NCI-H1048 (cell line): ENCODE measurements around the gene GRK5.

Experiments
- DNase-seq: peaks from one replicate; lab custom pipeline; 2025; lab: John Stamatoyannopoulos, UW

GRK5 gene

DNA sequence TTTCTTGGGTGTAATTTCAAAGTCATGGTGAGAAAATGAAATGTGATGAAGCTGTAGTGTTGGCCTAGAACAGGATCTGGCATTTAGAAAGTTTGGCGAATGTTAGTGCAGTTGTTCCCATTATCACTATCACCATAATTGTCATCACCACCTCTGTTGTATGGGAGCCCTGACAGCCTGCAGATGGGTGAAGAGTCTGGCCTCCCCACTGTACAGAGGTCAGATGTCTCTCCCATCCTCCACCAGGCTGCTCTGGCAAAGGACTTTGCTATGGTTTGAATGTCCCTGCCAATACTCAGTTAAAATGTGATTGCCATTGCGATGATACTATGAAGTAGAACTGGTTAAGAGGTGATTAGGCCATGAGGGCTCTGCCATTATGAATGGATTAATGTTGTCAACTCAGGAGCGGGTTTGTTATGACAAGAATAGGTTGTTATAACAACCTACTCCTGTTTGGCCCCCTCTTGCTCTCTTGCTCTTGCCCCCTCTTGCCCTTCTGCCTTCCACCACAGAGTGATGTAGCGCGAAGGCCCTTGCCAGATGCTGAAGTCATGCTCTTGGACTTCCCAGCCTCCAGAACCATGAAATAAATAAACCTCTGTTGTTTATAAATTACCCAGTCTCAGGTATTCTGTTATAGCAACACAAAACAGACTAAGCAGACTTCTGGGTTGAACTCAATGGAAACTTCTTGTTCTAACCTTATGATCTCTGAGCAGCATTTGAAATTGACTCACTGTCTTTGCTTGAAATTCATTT lies 90.0 kb downstream of the GRK5 start:
- DNase-seq, result no peak

DNA sequence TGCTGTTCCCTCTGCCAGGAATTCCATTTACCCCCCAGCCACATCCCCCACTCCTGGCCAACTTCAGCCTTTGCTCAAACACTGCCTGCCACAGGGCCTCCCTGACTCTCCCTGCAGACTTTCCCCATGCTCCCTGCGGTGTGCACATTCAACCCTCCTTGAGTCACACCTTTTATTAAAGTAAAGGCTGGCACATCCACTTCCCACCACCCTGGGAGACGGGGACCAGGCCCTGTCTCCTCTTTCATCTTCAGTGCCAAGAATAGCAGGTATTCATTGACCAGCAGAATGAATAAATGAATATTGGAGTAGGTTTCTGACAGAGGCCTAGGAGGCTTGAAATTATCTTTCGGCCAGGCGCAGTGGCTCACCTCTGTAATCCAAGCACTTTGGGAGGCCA lies 91.4 kb downstream of the GRK5 start:
- no peak for DNase-seq

GRCh38 chr10:119299531-119299930 lies 92.2 kb downstream of the GRK5 start:
- DNase-seq, result no peak

DNA sequence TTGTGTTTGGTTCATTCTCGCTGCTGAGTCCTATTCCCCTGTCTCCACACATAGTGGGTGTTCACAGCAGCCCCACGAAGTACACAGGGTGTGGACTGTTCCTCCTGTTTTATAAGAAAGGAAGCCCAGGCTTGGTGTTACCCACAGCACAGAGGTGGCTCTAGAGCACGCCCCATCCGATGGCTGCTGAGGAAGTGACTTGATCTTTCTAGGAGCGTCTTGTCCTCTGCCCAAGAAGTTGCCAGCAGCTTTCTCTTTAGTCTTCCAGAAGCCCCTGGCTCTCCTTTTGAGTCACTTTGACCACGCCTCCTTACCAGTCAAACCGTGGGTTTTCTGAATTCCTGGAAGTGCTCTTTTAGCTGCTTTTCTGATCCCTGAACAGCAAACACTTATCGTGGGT lies 94.0 kb downstream of the GRK5 start:
- DNase-seq, result no peak

GRCh38 chr10:119302172-119302571 lies 94.8 kb downstream of the GRK5 start:
- no peak for DNase-seq

DNA sequence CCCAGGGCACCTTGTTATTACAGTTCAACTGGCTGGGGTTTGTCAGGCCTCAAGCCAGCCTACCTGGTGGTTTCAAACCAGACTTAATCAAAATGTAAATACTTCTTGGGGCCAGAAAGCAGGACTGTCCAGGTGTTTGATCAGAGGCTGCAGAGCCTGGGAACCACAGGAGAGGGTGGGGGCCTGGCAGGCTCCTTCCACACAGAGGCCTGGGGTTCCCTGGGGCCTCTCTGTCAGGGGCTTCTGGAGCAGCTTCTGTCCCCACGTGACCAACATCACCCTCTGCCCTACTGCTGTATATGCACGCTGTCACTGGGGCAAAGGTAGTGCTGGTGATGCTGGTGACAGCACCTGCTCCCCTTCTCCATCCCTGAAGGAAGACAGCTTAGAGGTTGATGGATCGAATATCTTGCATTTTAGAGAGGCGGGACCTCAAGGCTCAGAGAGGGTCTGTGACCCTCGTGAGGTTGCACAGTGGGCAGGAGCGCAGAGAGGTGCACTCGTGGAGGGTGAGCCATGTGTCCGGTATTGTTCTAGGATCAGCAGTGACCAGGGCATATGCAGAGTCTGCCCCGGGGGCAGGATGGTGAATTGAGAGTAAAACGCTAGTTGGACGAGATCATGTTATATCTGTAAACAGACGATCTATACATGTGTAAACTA lies 95.4 kb downstream of the GRK5 start:
- no peak for DNase-seq

GRCh38 chr10:119303886-119304285 lies 96.5 kb downstream of the GRK5 start:
- DNase-seq, result no peak

DNA sequence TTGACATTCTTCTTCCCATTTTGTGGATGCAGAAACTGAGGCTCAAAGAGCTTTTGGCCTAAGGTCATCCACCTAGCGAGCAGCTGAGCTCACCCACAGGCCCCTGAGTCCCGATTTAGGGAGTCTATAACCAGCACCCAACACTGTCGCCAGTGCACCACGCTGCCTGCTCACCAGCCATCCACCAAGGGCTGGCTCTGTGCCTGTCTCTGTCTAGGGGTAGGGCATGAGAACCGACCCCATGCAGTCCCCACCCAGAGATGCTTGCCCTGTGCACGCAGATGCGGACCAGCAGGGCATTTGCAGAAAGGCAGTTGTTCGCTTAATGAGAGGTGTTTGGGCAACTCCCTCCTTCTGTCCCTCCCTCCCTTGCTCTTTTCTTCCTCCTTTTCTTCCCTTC lies 97.2 kb downstream of the GRK5 start:
- no peak for DNase-seq

DNA sequence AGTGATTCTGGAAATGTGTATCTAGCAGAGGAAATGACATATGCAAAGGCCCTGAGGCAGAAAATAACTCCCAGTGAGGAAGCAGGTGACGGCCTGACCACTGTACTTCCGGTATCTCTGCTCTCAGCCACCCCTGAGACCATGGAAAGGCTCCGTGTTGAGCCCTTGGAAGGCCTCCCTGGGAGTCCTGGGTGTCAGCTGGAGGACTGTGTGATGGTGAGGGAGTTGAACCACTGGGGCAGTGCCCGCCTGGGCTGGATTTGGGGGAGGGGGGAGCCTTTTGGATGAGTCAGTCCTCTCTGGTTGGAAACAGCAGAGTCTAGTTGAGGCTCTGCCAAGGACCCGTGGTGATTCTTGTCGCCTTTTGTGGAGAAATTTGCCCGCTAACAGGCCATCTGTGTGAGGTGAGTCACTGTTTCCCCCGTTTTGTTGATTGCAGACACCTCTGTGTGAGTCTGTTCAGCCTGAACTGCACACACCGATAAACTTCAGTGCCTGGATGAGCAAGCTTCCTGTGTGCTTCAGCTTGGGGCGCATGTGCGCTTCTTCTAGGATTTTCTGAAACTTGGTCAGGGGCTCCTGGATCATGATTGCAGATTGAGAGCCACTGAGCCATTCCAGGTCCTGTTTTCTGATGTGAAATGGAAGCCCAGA lies 98.6 kb downstream of the GRK5 start:
- no peak for DNase-seq

DNA sequence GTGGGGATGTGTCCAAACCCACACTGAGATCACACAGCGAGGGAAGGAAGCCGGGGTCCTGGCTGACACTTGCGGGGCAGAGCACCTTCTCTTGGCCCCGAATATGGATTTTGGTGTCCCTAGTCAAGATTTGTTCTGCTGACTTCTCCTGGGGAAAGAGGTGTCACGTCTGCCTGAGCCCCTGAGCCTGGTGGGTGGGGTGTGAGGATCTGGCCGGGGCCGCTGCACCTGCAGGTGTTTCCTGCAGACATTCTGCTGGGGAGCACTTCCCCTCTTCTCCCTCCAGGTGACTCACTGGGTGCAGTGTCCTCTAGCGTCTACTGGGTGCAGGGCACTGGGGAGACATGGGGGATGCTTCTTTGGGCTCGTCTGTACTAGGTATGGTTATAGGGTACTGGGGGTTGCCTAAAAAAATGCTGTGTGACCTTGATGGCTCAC lies 99.2 kb downstream of the GRK5 start:
- no peak for DNase-seq

GRCh38 chr10:119306986-119307392 lies 99.6 kb downstream of the GRK5 start:
- DNase-seq, result no peak

- no peak for DNase-seq
Observed at GRCh38 chr10:119308089-119308488, 100.7 kb downstream of the GRK5 start.

GRCh38 chr10:119308551-119309422 lies 101.4 kb downstream of the GRK5 start:
- DNase-seq, result no peak

DNA sequence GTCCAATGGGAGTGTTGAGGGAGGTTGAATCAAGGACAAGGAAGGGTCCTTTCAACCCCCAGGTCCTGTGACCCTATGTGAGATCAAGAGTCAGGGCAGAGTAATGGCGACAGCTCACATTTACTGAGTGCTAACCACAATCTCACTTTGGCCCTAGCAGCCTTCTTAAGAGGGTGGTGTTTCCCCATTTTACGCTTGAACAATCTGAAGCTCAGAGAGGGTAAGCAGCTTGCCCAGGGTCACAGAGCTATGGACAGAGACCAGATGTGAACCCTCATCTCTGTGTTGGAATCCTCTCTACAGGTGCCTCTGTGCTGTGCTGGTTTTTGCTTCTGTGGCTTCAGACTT lies 102.0 kb downstream of the GRK5 start:
- DNase-seq, result no peak

DNA sequence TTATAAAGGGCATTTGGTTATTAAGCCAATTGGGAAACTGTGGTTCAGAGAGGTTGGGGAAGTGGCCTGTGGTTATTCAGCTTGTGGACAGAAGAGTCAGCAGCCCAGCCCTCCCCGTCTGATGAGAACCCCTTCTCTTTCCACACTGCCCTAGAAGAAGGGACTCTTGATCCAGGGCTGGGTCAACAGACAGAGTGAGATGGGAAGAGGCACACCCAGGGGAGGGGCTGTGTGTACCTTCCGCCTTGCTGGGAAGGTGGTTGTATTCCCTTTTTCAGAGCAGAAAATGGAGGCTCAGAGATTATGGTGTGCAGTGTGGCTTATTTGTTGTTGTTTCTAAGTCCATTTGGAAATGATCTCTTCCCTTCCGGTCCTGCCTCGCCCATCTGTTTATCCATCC lies 103.4 kb downstream of the GRK5 start:
- DNase-seq, result no peak

- DNase-seq, result no peak
Observed at GRCh38 chr10:119312241-119312640, 104.9 kb downstream of the GRK5 start.

DNA sequence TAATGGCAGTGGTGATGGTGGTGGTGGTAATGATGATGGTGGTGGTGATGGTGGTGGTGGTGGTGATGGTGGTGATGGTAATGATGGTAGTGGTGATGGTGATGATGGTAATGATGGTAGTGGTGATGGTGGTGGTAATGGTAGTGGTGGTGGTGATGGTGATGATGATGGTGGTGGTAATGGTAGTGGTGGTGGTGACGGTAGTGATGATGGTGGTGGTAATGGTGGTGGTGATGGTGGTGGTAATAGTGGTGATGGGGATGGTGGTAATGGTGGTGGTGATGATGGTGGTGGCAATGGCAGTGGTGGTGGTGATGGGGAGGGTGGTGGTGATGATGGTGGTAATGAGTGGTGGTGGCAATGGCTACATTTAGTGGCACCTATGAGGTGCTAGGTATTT lies 105.7 kb downstream of the GRK5 start:
- DNase-seq, result no peak

- no peak for DNase-seq
Observed at GRCh38 chr10:119313644-119314043, 106.3 kb downstream of the GRK5 start.

DNA sequence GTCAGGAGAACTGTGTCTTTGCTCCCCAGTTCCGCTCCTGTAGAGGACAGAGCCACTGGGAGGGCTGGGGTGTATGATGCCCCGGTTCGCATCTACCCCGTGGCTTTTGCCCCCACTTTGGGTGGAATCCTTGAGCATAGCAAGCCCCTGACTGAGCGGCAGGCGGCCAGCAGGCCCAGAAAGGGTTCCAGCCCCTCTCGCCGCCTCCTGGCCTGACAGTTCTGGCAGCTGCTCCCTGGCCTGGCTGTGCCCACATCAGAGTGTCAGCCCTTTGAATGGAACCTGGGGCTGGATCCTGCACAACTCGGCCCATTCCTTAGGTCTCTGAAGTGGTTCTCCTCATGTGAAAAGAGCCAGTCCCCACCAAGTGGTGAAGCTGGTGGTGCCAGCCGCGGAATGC lies 106.7 kb downstream of the GRK5 start:
- DNase-seq, result no peak

- no peak for DNase-seq
Observed at GRCh38 chr10:119314486-119314885, 107.1 kb downstream of the GRK5 start.

- DNase-seq, result no peak
Observed at GRCh38 chr10:119315128-119316001, 108.0 kb downstream of the GRK5 start.
